Amygdala (tissue), 56 donors: ENCODE measurements around the gene VRTN.
"Not testable (repeated sequence)": the region's sequence is repeated elsewhere in the genome, so short reads cannot be mapped to it uniquely, and the experiment has no call there.

ENCODE experiments used
- DNase-seq, 56 donors: peaks; one replicate each; lab custom pipeline; 2025; lab: John Stamatoyannopoulos, UW

Gene VRTN, protein sequence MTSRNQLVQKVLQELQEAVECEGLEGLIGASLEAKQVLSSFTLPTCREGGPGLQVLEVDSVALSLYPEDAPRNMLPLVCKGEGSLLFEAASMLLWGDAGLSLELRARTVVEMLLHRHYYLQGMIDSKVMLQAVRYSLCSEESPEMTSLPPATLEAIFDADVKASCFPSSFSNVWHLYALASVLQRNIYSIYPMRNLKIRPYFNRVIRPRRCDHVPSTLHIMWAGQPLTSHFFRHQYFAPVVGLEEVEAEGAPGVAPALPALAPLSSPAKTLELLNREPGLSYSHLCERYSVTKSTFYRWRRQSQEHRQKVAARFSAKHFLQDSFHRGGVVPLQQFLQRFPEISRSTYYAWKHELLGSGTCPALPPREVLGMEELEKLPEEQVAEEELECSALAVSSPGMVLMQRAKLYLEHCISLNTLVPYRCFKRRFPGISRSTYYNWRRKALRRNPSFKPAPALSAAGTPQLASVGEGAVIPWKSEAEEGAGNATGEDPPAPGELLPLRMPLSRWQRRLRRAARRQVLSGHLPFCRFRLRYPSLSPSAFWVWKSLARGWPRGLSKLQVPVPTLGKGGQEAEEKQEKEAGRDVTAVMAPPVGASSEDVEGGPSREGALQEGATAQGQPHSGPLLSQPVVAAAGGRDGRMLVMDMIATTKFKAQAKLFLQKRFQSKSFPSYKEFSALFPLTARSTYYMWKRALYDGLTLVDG

DNA sequence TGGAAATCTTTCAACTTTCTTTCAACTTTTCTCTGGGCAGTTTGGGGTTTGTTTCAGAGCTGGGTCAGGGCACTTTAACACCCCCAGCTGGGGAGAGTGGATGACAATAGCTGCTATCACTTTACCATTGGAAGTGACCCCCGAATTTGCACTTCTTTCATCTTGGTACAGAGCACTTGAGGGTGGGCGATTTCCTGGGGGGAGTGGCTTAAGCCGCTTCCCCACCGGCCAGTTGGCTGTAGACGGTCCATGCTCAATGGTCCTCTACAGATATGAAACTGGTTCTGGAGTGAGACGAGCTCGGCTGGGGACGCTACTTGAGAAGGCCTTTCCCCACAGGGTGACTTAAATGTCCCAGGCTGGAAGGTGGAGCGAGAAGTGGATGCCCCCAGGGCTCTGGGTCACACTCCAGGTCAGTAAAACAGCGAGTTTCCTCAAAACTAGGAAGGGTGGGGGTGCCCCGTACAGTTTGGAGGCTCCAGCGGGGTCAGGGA lies at the start of gene VRTN:
Gene VRTN, plus strand, starts transcription at position 231 of the 494 bp plus-strand sequence. CDS start 8,313 bp downstream, outside the sequence.
- no peak for DNase-seq

DNA sequence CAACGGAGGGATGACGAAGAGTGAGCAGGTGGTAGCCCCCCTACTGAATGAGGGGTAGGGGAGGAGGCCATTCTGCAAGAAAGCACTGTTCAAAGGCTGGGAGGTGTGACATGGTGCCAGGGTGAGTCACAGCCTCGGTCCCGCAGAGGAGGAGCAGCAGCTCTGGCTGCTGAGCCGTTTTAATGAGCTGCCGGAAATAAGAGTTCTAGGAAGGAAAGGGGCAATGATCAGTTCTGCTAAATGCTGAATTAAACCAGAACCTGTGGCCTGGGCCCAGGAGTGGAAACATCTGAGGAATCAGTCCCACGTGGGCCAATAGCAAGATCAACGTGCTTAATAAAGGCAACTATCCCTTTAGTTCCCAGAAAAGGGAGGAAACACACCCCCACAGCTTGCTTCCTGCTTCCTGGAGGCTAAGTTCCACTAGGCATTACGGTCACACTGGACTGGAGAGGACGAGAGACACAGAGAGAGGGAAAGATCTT lies 49.2 kb upstream of the VRTN start:
- DNase-seq: peak in 8 of 56 donors; percentile 1 to 43 (median 14)

DNA sequence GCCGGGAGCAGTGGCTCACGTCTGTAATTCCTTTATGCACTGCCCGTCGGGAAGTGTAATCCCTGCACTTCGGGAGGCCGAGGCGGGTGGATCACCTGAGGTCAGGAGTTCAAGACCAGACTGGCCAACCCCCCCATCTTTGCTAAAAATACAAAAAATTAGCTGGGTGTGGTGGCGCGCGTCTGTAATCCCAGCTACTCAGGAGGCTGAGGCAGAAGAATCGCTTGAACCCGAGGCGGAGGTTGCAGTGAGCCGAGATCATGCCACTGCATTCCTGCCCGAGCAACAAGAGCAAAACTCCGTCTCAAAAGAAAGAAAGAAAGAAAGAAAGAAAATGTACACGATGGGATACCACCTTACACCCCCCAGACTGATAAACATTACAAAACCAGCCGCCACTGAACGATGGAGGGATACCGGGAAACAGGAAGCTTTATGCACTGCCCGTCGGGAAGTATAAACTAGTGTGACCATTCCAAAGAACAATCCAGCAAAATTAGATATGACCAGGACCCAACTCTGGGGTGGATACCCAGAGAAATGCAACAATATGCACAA lies 46.6 kb upstream of the VRTN start:
- peak in 7 of 56 donors; percentile 6 to 46 (median 14) for DNase-seq

DNA sequence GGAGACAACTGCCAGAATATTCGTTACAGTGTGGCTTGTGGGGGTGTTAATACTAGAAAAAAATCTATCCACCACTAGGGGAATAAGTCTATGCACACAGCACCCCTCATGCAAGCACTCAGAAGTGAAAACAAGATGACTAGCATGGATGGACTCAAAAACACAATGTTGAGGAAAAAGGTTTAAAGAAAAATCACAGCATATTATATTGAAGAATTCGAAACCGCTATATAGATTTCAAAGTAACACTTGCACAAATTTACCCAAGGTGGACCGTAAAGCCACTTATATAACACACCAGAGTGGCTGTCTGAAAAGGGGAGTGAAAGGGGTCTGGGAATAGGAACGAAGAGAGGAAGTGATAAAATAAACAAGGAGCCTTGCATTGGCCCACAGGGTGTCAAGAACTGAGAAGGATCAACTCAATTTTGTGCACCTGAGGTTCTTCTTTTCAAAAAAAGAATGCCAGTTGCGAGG lies 46.1 kb upstream of the VRTN start:
- peak in 3 of 56 donors; percentile 9 to 46 (median 17) for DNase-seq

DNA sequence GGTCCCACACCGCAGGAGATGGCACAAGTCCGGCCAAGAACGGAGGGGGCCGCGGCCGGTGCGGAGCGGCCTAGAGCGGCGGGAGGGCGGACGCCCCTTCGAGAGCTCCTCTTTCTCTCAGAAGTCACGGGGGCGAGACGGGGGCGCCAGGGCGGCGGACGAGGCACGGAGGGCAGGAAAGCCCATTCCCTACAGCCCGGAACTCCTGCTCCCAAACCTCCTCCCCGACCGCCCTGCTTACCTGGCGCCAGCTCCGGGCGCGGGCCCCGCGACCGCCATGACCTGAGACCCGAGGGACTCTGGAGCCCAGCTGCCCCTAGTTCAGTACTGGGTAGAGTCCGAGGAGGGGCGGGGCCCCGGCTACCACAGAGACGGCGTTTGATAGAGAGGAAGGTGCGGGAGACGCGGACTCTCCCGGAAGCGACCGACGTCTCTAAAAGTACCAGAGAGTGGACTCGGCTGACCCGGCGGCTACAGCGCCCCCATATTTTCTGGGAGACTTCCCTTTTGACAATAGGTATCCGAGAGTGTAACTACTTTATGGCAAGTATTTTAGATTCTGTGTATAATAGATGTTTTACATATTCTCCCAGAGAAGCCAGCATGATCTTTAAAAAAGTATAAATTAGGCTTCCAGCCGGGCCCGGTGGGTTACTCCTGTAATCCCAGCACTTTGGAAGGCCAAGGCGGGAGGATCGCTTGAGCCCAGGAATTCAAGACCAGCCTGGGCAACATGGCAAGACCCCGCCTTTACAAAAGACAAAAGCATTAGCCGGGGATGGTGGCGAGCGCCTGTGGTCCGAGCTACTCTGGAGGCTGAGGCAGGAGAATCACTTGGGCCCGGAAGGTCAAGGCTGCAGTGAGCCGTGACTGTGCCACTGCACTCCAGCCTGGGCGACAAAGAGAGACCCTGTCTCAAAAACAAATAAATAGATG lies 45.4 kb upstream of the VRTN start, which contains the start of gene ABCD4:
Gene ABCD4, minus strand, starts transcription at position 301 of the 936 bp plus-strand sequence. Its CDS starts 22 bp downstream, at position 279.
- DNase-seq: peak; percentile 25 to 98 (median 91)

DNA sequence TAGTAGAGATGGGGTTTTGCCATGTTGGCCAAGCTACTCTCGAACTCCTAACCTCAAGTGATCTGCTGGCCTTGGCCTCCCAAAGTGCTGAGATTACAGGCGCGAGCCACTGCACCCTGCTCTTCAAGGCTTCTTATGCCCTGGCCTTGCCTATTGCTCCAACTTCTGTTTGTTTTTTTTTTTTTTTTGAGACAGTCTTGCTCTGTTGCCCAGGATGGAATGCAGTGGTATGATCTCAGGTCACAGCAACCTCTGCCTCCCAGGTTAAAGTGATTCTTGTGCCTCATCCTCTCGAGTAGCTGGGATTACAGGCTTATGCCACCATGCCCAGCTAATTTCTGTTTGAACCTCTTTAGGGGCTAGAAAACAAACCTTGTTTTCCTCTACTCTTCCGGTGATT lies 39.6 kb upstream of the VRTN start:
- no peak for DNase-seq

DNA sequence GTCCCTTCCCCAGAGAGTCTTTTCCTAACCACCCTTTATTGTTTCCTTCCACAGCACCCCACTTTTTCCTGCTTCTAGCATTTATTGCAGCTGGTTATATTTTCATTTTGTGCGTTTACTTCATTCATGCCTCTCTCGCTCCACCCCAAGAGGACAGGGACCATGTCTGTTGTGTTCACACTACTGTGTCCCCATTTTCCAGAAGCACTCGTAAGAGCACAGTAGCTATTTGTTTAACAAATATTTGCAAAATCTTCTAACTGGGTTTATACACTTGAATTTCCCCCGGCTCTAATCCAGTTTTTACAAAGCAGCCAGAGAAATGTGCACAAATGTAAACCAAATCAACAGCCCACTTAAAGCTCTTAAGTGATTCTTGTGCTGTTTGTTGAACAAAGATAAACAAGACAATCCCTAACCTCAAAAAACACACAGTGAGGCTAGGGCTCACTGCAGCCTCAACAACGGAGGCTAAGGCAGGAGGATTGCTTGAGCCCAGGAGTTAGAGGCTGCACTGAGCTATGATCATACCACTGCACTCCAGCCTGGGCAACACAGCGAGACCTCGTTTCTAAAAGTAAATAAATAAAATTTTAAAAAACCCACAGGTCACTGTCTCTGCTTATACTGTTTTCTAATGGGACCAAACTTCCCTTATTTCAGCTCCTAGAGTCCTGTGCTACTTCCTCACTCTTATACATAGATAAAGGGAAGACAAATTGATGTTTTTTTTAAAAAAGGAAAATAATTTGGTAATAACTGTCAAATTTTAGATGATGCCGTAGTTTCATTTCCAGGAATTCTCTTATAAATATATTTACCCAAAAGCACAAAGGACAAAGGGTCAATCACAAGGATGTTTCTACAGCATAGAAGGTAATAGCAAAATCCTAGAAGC lies 38.9 kb upstream of the VRTN start:
- DNase-seq: no peak

DNA sequence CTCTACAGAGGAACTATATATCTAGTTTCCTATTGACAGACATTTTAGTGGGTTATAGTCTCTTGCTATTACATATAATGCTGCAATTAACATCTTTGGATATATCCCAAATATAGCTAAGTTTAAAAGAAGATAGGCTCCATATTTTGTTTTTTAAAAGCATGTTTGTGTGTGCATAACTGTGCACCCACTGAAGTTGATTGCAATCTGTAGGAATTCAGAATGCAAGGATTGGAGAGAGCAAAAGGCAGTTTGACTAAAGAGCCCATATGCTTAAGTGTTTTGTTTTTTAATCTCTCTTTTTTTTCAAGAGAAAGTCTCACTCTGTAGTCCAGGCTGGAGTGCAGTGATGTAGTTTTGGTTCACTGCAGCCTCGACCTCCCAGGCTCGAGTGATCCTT lies 36.1 kb upstream of the VRTN start:
- no peak for DNase-seq

DNA sequence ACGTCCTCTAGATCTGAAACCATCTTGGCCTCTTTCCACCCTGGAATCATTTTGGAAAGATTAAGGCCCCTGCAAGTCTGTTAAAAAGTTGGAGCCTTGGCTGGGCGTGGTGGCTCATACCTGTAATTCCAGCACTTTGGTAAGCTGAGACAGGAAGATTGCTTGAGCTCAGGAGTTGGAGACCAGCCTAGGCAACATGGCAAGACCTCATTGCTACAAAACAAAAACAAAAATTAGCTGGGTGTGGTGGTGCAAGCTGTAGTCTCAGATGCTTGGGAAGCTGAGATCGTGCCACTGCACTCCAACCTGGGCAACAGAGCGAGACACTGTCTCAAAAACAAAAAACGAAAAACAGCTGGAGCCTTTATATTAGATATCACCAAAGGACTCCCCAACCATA lies 34.7 kb upstream of the VRTN start:
- no peak for DNase-seq

DNA sequence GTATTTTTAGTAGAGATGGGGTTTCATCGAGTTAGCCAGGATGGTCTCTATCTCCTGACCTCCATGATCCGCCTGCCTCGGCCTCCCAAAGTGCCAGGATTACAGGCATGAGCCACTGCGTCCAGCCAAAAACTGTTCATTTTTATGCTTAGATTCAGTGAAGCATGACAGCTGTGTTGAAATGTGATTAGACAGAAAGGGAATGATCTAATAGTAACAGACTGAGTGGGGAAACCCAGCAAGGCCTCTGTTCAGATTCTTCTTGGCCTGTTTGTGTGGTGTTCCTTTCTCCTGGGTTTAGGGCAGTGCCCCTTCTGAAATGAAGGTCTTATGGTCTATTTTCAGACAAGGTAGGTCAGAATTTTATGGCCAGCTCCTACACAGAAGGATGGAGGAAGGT lies 33.7 kb upstream of the VRTN start:
- DNase-seq: no peak

DNA sequence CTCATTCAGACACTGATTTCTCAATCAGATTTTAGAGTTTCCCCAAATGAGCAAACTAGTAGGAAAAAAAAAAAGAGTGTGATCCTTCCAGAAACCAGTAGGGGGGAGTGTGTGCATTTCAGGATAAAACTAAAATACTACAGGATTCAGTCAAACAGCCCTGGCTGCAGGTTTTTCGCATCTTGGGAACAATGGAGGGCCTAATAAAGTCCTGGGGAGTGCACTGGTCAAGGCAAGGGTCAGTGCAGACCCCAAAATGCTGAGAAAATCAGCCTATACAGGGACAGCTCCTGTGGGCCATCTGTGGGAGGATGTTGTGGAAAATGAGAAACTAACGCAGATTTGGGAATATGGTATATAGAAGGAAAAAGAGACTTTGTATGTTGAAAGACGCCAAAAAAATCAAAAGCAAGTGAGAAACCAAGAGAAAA lies 23.3 kb upstream of the VRTN start:
- DNase-seq: peak in 1 of 56 donors; percentile 1

DNA sequence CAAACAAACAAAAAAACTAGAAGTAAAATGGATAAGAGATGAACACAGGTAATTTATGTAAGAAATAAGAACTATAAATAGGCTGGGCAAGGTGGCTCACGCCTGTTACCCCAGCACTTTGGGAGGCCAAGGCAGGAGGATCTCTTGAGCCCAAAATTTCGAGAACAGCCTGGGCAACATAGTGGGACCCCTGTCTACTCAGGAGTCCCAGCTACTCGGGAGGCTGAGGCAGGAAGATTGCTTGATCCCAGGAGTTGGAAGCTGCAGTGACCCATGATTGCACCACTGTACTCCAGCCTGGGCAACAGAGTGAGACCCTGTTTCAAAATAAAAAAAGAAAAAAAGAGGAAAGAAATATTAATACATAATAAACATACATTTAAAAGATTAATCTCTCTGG lies 22.8 kb upstream of the VRTN start:
- no peak for DNase-seq

DNA sequence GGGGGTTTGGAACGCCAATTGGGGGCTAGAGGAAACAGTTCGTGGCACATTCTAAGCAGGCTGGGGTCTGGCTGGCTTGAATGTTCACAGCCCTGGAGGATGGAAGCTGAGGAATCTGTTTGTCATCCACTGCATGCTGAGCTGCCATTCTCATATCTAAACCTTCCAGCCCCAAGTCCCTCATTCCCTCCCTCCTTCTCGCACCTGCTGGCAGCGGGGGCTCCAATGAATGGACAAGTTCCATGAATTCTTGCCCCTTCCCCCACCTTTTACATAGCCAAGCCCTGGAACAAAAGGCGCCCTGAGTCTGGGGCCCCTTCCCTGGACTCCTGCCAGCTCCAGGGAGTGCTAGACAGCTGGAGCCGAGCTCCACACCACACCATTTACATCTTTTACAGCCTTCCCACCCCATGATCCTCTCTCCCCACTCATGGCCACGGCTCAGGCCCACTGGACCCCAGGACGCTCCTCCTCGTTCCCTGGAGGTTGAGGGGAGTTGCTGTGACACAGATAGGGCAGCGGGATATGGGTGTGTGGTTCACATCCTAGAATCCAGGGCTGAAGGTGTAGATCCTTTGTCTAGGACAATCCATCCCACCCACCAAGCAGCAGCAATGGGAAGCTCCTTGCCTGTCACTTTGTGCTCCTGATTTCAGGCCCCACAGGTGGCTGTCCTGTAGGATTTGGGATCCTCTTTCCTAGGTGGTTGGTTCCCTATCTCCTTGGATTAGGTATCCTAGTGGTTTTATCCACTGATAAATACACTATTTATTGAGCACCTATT lies 21.7 kb upstream of the VRTN start:
- no peak for DNase-seq

DNA sequence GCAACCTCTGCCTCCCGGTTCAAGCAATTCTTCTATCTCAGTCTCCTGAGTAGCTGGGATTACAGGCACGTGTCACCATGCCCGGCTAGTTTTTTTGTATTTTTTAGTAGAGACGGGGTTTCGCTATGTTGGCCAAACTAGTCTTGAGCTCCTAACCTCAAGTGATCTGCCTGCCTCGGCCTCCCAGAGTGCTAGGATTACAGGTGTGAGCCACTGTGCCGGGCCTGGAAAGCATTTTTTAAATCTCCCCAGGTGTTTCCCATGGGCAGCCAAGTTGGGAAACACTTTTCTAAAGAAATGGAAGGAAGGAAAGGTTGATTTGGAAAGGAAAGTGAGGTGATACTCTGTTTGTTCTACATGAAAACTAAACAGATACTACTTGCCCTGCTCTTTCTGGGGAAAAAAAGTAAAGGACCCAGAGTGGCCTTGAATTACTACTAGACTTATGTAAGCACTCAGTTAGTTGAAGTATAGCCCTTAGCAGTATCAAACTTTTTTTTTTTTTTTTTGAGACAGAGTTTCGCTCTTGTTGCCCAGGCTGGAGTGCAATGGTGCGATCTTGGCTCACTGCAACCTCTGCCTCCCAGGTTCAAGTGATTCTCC lies 18.2 kb upstream of the VRTN start:
- DNase-seq: not testable (repeated sequence)

DNA sequence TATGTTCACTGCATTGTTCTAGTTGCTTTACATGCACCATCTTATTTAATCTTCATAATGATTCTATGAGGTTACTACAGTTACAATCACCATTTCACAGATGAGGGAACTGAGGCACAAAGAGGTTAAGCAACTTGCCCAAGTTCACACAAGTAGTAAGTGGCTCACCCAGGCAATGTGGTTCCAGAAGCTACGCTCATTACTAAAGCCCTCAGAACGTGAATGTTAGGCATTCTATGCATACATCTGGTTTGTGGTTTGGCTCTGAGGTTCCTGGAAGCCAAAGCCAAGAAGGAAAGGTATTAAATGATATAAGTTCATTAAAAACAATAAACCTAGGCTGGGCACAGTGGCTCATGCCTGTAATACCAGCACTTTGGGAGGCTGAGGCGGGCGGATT lies 14.4 kb upstream of the VRTN start:
- no peak for DNase-seq

DNA sequence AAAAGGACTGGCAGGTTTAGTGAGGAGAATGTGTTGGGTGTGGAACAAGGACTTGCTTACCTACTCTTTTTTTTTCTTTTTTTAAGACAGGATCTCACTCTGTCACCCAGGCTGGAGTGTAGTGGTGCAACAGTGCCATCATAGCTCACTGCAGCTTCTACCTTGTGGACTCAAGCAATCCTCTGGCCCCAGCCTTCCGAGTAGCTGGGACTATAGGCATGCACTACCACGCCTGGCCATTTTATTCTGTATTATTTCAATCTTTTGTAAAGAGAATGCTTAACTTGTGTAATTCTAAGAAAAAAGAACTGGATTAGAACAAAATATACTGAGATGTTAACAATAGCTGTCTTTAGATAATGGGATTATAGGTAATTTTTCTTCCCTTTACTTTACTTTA lies 1.9 kb upstream of the VRTN start:
- no peak for DNase-seq

DNA sequence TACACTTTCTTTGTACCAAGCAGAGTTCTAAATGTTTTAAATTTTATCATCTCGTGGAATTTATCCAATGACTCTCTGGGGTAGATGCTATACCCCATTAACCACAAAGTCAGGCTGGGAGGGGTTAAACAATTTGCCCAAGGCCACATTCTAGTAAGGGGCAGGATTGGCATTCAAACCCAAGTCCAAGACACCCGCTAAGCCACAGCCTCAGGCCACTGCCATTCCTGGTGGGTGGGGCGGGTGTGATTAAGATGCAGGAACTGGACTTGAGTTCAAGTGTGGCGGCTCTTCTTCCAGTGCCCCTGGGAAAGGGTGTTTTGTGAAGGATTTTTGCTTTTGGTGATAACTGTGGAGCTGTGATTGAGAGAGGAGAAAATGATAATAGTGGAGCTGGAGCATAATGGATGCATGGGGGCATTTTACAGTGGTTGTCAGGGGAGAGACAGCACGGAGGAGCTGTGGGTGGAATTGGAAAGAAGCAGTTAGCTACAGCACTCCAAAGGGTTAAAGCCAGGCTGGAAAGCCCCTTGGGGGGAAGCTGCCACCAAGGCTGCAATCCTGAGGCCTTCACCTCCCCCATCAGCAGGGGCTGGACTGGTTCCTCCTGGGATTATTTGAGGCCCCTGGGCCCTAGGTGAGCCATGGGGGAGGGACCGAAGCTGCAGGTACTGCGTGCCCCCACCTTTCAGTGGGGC lies 1.0 kb upstream of the VRTN start:
- DNase-seq: no peak
